Endodermal cell (in vitro differentiated cells): Measurements from ENCODE around the gene NUBPL. TPM values are rescaled to one million over a fixed set of nuclear protein-coding genes. Genes with fewer than 3 reads are reported as not detected.
A peak's percentile ranks its signal among the peaks of the same experiment; 100 is the strongest.
"Not testable (repeated sequence)": the region's sequence is repeated elsewhere in the genome, so short reads cannot be mapped to it uniquely, and the experiment has no call there.

Experiments used
- DNase-seq: peaks from one replicate; pipeline ENCODE4 v3.0.0-alpha.2; 2017
- H3K27ac ChIP-seq: 2 replicates; pipeline ENCODE4 v1.5.1; 2013; ENCODE audit warnings: mild to moderate bottlenecking, low read depth, low read length, moderate library complexity
- H3K27me3 ChIP-seq: 2 replicates; pipeline ENCODE4 v1.6.1; 2013; ENCODE audit warnings: mild to moderate bottlenecking, low read length, moderate library complexity; ENCODE audit not compliant: insufficient read depth, control insufficient read depth, poor library complexity, severe bottlenecking
- H3K36me3 ChIP-seq: 2 replicates; pipeline ENCODE4 v1.7.0; 2013; ENCODE audit warnings: mild to moderate bottlenecking, low read length, moderate library complexity; ENCODE audit not compliant: control insufficient read depth, insufficient read depth
- H3K4me1 ChIP-seq: one replicate; pipeline ENCODE4 v1.7.0; 2013; ENCODE audit warnings: low read length; ENCODE audit not compliant: control insufficient read depth, insufficient read depth
- H3K4me3 ChIP-seq: 2 replicates; pipeline ENCODE4 v1.5.1; 2013; ENCODE audit warnings: mild to moderate bottlenecking, low read length, moderate library complexity
- H3K9ac ChIP-seq: 2 replicates; pipeline ENCODE4 v1.6.1; 2013; ENCODE audit warnings: mild to moderate bottlenecking, low read length, moderate library complexity; ENCODE audit not compliant: poor library complexity, severe bottlenecking; ENCODE audit errors: extremely low read depth
- H3K9me3 ChIP-seq: 2 replicates; pipeline ENCODE4 v1.6.1; 2013; ENCODE audit warnings: mild to moderate bottlenecking, low read length, moderate library complexity; ENCODE audit not compliant: control insufficient read depth
- H3K27ac Mint-ChIP-seq: 2 replicates; pipeline ENCODE4 v1.8.0; 2020; ENCODE audit warnings: mixed read lengths
- H3K27me3 Mint-ChIP-seq: 2 replicates; pipeline ENCODE4 v1.8.0; 2021; ENCODE audit warnings: mild to moderate bottlenecking, mixed read lengths; ENCODE audit not compliant: insufficient read depth
- H3K36me3 Mint-ChIP-seq: 2 replicates; pipeline ENCODE4 v1.8.0; 2020; ENCODE audit warnings: low read depth, mixed read lengths
- H3K4me1 Mint-ChIP-seq: 2 replicates; pipeline ENCODE4 v1.8.0; 2020; ENCODE audit warnings: mixed read lengths
- H3K4me3 Mint-ChIP-seq: 2 replicates; pipeline ENCODE4 v1.8.0; 2020; ENCODE audit warnings: mild to moderate bottlenecking, moderate library complexity, mixed read lengths
- H3K9me3 Mint-ChIP-seq: 2 replicates; pipeline ENCODE4 v1.8.0; 2020; ENCODE audit warnings: mild to moderate bottlenecking, mixed read lengths
- WGBS, 2 experiments: methylation state at CpG; one replicate each; pipeline versions ENCODE4 v1.1.5 to v1.1.7; 2013; ENCODE audit warnings: missing lambda C conversion rate in 2 of 2, mixed read lengths in 1 of 2; ENCODE audit not compliant: insufficient coverage in 1 of 2, insufficient read length in 1 of 2; 5-methylcytosine and 5-hydroxymethylcytosine counted together
- total RNA-seq, 2 donors: library from RNA; stranded (reverse); fragmentation: NEBNext Ultra II Directional in 1 of 2; extraction: Animal tissue kit (Norgen Biotek cat#: 25700) in 1 of 2; gene quantifications; 2 replicates in 1 of 2; 3 replicates in 1 of 2; pipeline ENCODE4 v1.2.1, GENCODE V29; 2021
- TF ChIP-seq, protein P1 (sequence below): fragments of 200-600 bp; sonication (generic); conservative IDR thresholded peaks from 2 replicates; pipeline ENCODE4 v1.5.0; 2021; ENCODE audit warnings: antibody characterized with exemption, mild to moderate bottlenecking

NUBPL gene
- total RNA-seq, 2 donors from 2014 or later, result 12.2 to 14.0 TPM

DNA sequence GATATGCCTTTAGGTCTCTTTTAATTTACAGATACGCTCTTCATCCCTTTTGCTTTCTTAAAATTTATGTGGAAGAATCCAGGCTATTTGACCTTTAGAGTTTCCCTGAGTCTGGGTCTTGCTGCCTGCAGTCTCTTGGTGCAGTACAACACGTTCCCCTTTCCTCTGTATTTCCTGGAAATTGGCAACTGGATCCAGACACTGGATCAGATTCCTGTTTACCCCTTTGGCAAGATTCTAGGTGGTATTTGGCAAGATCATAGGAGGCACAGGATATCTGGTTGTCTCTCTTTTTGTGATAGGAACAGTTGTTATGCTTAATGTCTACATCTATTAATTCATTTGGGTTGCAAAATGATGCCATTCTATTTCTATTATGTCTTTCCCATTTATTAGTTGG lies 328.1 kb downstream of the NUBPL start:
- no peak for DNase-seq
- Mint-ChIP-seq H3K36me3 (no peaks in the 10 kb centered on the region), H3K9me3 (no peaks in the 10 kb centered on the region), H3K4me1 (peaks cover 23% of the 10 kb centered on the region), H3K27me3 (no peaks in the 10 kb centered on the region), H3K27ac (no peak overlapping the region), H3K4me3 (no peak overlapping the region)
- no peaks in the 10 kb centered on the region for H3K27me3 ChIP-seq
- peaks cover 7% of the 10 kb centered on the region for H3K4me1 ChIP-seq
- no peaks in the 10 kb centered on the region for H3K36me3 ChIP-seq
- no peak overlapping the region for H3K9ac ChIP-seq
- no peaks in the 10 kb centered on the region for H3K9me3 ChIP-seq
- no peak overlapping the region for H3K4me3 ChIP-seq
- TF ChIP-seq, protein P1, sequence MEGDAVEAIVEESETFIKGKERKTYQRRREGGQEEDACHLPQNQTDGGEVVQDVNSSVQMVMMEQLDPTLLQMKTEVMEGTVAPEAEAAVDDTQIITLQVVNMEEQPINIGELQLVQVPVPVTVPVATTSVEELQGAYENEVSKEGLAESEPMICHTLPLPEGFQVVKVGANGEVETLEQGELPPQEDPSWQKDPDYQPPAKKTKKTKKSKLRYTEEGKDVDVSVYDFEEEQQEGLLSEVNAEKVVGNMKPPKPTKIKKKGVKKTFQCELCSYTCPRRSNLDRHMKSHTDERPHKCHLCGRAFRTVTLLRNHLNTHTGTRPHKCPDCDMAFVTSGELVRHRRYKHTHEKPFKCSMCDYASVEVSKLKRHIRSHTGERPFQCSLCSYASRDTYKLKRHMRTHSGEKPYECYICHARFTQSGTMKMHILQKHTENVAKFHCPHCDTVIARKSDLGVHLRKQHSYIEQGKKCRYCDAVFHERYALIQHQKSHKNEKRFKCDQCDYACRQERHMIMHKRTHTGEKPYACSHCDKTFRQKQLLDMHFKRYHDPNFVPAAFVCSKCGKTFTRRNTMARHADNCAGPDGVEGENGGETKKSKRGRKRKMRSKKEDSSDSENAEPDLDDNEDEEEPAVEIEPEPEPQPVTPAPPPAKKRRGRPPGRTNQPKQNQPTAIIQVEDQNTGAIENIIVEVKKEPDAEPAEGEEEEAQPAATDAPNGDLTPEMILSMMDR, result no peak
- WGBS, 2 experiments, result 95 to 100% methylated on average over 2 of the region's 2 CpGs
- no peak overlapping the region for H3K27ac ChIP-seq

DNA sequence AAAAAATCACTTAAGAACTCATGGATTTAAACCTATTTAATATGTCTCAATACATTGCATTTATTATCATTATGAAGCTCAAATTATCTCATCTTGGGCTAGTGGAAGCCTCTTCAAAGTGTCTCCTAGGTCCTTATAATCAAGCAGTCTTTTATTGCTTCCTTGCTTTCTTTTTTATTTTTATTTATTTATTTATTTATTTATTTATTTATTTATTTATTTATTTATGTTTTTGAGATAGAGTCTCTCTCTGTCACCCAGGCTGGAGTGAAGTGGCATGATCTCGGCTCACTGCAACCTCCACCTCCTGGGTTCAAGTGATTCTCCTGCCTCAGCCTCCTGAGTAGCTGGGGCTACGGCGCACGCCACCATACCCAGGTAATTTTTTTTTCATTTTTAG lies 329.0 kb downstream of the NUBPL start:
- not testable (repeated sequence) for H3K9me3 ChIP-seq, H3K36me3 Mint-ChIP-seq, H3K4me3 Mint-ChIP-seq, H3K27me3 Mint-ChIP-seq, H3K4me3 ChIP-seq, H3K27me3 ChIP-seq, DNase-seq, H3K9me3 Mint-ChIP-seq, H3K36me3 ChIP-seq, H3K9ac ChIP-seq, H3K27ac ChIP-seq, H3K4me1 ChIP-seq, H3K27ac Mint-ChIP-seq
- 96 to 100% methylated on average over 1 to 4 of the region's 4 CpGs for WGBS, 2 experiments
- H3K4me1 Mint-ChIP-seq, result peaks cover 29% of the 10 kb centered on the region

DNA sequence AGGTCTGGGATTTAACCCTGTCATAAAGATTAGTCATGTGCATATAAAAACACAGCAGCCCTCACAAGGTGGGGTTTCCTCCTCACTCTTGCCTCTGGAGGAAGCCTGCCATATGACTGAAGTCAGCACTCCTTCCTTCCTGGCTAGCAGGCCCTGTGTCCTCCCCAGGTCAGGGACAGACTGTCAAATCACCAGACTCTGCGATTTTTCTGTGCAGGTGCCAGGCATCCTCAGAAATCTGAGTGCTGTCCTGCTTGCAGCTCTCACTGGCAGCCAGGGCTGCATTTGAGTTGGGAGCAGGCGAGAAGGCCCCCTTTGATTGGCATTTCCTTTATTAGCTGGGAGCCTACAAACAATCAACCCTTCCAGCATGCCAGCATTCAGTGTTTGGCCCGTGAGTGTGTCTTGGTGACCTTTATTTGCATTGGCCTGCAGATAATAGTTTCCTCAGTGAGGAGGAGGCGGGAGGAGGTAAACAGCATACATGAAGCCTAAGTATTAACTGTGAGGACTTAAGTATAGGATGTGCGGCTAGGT lies 332.1 kb downstream of the NUBPL start:
- Histone ChIP-seq H3K9me3 (no peaks in the 10 kb centered on the region), H3K27me3 (no peaks in the 10 kb centered on the region), H3K27ac (peak overlapping the region; percentile 80), H3K9ac (no peak overlapping the region), H3K4me1 (peaks cover 13% of the 10 kb centered on the region), H3K36me3 (no peaks in the 10 kb centered on the region), H3K4me3 (no peak overlapping the region)
- TF ChIP-seq, protein P1, result no peak
- Mint-ChIP-seq H3K27me3 (no peaks in the 10 kb centered on the region), H3K27ac (peak overlapping the region; percentile 10), H3K4me3 (no peak overlapping the region), H3K4me1 (peaks cover 38% of the 10 kb centered on the region), H3K36me3 (no peaks in the 10 kb centered on the region), H3K9me3 (no peaks in the 10 kb centered on the region)
- peak; percentile 57 for DNase-seq
- WGBS, 2 experiments, result 35 to 75% methylated on average over 3 to 5 of the region's 5 CpGs

DNA sequence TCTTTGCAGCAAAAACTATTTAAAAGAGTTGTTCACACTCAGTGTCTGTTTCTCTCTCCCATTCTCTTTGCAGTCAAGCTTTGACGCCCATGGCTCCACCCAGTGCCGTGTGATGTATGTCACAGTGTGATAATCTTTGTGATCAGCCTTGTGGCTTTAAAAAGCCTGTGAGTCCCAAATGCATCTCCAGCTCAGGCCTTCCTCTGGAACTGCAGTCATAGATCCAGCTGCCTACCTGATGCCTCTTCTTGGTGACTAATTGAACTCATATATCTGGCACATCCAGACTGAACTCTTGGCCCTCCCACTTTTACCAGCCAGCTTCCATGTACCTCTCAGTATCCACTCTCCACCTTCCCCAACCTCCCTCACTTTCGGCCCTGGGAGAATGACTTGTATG lies 333.1 kb downstream of the NUBPL start:
- H3K27ac Mint-ChIP-seq, result no peak overlapping the region
- no peak for DNase-seq
- no peak overlapping the region for H3K9ac ChIP-seq
- no peak overlapping the region for H3K4me3 Mint-ChIP-seq
- H3K36me3 Mint-ChIP-seq, result no peaks in the 10 kb centered on the region
- no peaks in the 10 kb centered on the region for H3K36me3 ChIP-seq
- H3K4me1 Mint-ChIP-seq, result peaks cover 38% of the 10 kb centered on the region
- H3K9me3 Mint-ChIP-seq, result no peaks in the 10 kb centered on the region
- peaks cover 13% of the 10 kb centered on the region for H3K4me1 ChIP-seq
- H3K27me3 Mint-ChIP-seq, result no peaks in the 10 kb centered on the region
- H3K27me3 ChIP-seq, result no peaks in the 10 kb centered on the region
- no peaks in the 10 kb centered on the region for H3K9me3 ChIP-seq
- TF ChIP-seq, protein P1, result no peak
- H3K27ac ChIP-seq, result peak overlapping the region; percentile 80
- H3K4me3 ChIP-seq, result no peak overlapping the region
- WGBS, 2 experiments, result 20 to 89% methylated on average over 1 to 3 of the region's 3 CpGs
